ENCODE measurements around the gene R3HDM2.

DNA sequence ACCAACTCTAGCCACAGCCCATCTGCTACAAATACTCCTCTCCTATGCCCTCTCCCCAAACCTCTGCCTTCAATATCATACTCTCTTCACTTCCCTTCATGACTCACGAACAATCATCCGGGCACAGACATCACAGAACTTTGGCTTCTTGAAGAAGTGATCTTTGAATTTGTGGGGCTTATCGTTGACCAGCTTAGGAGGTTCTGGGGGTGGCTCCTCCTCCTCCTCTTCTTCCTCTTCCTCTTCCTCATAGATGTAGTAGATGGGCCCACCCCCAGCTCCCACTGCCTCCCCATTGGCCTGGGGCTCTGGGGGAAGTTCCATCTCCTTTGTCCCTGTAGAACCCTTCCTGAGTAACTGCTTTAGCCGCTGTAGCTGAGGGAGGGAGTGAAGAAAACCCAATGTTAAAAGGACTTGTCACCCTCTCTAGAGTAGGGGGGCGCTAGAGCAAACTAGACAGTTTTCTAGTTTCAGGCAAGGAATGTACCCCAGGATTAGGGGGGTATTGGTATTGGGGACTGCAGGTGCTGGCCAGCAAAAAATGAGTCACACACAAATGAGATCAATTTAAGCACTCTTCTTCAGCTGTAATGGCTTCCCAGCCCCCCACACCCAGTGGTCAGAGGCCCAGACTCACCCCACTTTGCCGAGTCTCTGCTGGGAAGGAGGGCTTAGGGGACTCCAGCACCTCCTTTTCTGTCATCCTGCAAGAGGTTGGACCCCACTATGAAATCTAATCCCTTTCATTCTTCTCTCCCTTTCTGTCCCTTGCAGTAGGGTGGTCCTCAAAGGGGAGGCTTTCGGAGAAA lies 181.7 kb downstream of the R3HDM2 start:
- TF ChIP-seq, protein P1, sequence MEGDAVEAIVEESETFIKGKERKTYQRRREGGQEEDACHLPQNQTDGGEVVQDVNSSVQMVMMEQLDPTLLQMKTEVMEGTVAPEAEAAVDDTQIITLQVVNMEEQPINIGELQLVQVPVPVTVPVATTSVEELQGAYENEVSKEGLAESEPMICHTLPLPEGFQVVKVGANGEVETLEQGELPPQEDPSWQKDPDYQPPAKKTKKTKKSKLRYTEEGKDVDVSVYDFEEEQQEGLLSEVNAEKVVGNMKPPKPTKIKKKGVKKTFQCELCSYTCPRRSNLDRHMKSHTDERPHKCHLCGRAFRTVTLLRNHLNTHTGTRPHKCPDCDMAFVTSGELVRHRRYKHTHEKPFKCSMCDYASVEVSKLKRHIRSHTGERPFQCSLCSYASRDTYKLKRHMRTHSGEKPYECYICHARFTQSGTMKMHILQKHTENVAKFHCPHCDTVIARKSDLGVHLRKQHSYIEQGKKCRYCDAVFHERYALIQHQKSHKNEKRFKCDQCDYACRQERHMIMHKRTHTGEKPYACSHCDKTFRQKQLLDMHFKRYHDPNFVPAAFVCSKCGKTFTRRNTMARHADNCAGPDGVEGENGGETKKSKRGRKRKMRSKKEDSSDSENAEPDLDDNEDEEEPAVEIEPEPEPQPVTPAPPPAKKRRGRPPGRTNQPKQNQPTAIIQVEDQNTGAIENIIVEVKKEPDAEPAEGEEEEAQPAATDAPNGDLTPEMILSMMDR (IDR thresholded peaks at IDR 0.05; ENCODE audit: low read depth, low read length, missing input control) = no peak
- TF ChIP-seq RAD21 (IDR thresholded peaks at IDR 0.05) = no peak
- TF ChIP-seq, protein P2, sequence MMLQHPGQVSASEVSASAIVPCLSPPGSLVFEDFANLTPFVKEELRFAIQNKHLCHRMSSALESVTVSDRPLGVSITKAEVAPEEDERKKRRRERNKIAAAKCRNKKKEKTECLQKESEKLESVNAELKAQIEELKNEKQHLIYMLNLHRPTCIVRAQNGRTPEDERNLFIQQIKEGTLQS (IDR thresholded peaks at IDR 0.05) = no peak

All from liver (tissue), 3 donors.